Transverse colon (tissue), 4 donors: ENCODE data around the gene RPTOR.

Experiments used
- EP300 ChIP-seq: sonication (generic); formaldehyde crosslinking; IDR thresholded peaks from one replicate; pipeline ENCODE4 v1.6.1; 2017; ENCODE audit warnings: antibody characterized with exemption, low read depth
- POLR2A ChIP-seq: fragments of 450-650 bp; IDR thresholded peaks from one replicate; pipeline ENCODE4 v1.6.1; 2016; ENCODE audit warnings: antibody characterized with exemption, mild to moderate bottlenecking, moderate library complexity
- POLR2AphosphoS5 ChIP-seq, 3 donors: sonication (generic); formaldehyde crosslinking; IDR thresholded peaks; one replicate each; pipeline ENCODE4 v1.6.1; 2016; ENCODE audit warnings: antibody characterized with exemption in 3 of 3
- TF ChIP-seq, protein P1 (sequence below), 5 experiments: fragments of 200-600 bp in 3 of 5; fragments of 450-650 bp in 2 of 5; sonication (generic) in 3 of 5; IDR thresholded peaks; 1 replicate in 2 of 5; 2 replicates in 3 of 5; pipeline ENCODE4 v1.5.1; 2016 to 2017; ENCODE audit warnings: antibody characterized with exemption in 5 of 5, inconsistent platforms in 3 of 5, mild to moderate bottlenecking in 2 of 5, moderate library complexity in 1 of 5

DNA sequence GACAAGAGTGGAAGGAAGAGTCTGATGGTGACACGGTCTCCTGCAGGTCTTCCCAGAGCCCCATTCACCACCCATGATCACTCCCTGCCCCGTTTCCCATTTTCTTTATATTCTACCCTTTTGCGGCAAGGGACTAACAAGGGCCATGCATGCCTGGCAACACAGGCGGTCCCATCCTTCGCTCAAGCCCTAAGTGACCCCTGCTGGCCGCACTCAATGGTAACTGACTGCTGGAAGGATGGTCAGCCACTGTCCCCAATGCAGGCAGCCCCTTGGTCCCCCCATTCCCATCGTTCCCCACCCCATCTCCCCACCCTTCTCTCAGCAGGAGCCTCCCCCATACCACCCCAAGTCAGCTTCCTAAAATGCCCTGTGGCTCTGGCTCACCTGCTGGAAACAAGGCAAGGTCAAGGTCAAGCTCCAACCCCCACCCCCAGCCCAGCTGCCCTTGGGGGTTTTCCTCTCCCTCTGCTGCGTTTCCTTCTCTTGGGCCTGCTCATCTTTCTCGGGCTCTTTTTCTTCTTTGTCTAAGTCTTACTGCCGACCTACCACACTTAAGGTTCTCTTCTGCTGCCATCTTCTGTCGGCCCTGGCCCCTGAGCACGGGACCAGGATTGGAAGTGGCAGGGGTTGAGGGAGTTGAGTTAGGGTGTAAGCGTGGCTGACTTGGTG lies 116.0 kb downstream of the RPTOR start:
- TF ChIP-seq, protein P1, sequence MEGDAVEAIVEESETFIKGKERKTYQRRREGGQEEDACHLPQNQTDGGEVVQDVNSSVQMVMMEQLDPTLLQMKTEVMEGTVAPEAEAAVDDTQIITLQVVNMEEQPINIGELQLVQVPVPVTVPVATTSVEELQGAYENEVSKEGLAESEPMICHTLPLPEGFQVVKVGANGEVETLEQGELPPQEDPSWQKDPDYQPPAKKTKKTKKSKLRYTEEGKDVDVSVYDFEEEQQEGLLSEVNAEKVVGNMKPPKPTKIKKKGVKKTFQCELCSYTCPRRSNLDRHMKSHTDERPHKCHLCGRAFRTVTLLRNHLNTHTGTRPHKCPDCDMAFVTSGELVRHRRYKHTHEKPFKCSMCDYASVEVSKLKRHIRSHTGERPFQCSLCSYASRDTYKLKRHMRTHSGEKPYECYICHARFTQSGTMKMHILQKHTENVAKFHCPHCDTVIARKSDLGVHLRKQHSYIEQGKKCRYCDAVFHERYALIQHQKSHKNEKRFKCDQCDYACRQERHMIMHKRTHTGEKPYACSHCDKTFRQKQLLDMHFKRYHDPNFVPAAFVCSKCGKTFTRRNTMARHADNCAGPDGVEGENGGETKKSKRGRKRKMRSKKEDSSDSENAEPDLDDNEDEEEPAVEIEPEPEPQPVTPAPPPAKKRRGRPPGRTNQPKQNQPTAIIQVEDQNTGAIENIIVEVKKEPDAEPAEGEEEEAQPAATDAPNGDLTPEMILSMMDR (IDR thresholded peaks at IDR 0.05) = no peak
- TF ChIP-seq POLR2A = no peak
- no peak for TF ChIP-seq EP300
- TF ChIP-seq POLR2AphosphoS5 (IDR thresholded peaks at IDR 0.05) = no peak
